HepG2 (cell line): ENCODE measurements around the gene GPER1. TPM values are rescaled to one million over a fixed set of nuclear protein-coding genes. Genes with fewer than 3 reads are reported as not detected.

Experiments
- ATAC-seq: fragments of 200-7000 bp; cut with Tn5 transposase; 3 replicates; pipeline ENCODE4 v1.9.1; 2020; ENCODE audit warnings: mild to moderate bottlenecking, moderate library complexity
- BruUV-seq: library from RNA; stranded (reverse); fragments of 400-500 nt; replicated peaks from 2 replicates; lab custom pipeline; 2021; lab: Mats Ljungman, UMichigan
- CTCF ChIA-PET: fragments of 300-600 bp; formaldehyde crosslinking; extraction: SDS; loops from one replicate; lab custom pipeline; 2021; ENCODE audit warnings: low total read pairs, inconsistent platforms, low intra/inter-chr PET ratio; lab: Yijun Ruan, JAX
- POLR2A ChIA-PET: fragments of 350-600 bp; sonication (Branson Sonifier 250); formaldehyde crosslinking; loops from one replicate; lab custom pipeline; 2020; ENCODE audit warnings: antibody characterized with exemption, inconsistent platforms; lab: Yijun Ruan, JAX
- DNase-seq: peaks from one replicate; pipeline ENCODE4 v3.0.0-alpha.2; 2015; ENCODE audit warnings: low spot score
- FAIRE-seq: peaks from 3 replicates; lab custom pipeline; 2011; peaks lifted over from hg19 to GRCh38; lab: Jason Lieb, UNC
- H2AFZ ChIP-seq: one replicate; pipeline ENCODE4 v1.6.1; 2011; ENCODE audit warnings: low read length, inconsistent platforms
- H3K27ac ChIP-seq: fragments of 300-600 bp; 3 replicates; pipeline ENCODE4 v1.8.0; 2011; ENCODE audit warnings: mixed run types, mild to moderate bottlenecking, mixed read lengths, low read length, inconsistent platforms; ENCODE audit not compliant: insufficient read depth; ENCODE audit errors: extremely low read length
- H3K27me3 ChIP-seq, 2 experiments: fragments of 200-600 bp in 1 of 2; 2 replicates in 1 of 2; 3 replicates in 1 of 2; pipeline versions ENCODE4 v1.6.0 to v1.8.0; 2011; ENCODE audit warnings: low read length in 2 of 2, mild to moderate bottlenecking in 2 of 2, moderate library complexity in 2 of 2, inconsistent platforms in 1 of 2; ENCODE audit not compliant: insufficient read depth in 2 of 2, control insufficient read depth in 1 of 2
- H3K36me3 ChIP-seq, 2 experiments: fragments of 200-600 bp in 1 of 2; replicated peaks in 1 of 2; 2 replicates in 1 of 2; 3 replicates in 1 of 2; pipeline versions ENCODE4 v1.5.1 to v1.8.0; 2011; ENCODE audit warnings: low read length in 2 of 2, inconsistent platforms in 1 of 2; ENCODE audit not compliant: insufficient read depth in 2 of 2, control insufficient read depth in 1 of 2
- H3K4me1 ChIP-seq: 2 replicates; pipeline ENCODE4 v1.5.1; 2012; ENCODE audit warnings: low read length, inconsistent platforms; ENCODE audit not compliant: insufficient read depth
- H3K4me2 ChIP-seq: 2 replicates; pipeline ENCODE4 v1.6.0; 2011; ENCODE audit warnings: low read depth, low read length, inconsistent platforms
- H3K4me3 ChIP-seq, 3 experiments: fragments of 200-600 bp in 1 of 3; sonication (generic), shearing (Covaris generic) in 1 of 3; replicated peaks in 1 of 3; 2 replicates each; pipeline ENCODE4 v1.5.1; 2011 to 2016; ENCODE audit warnings: low read length in 3 of 3, inconsistent platforms in 2 of 3, low read depth in 2 of 3, mild to moderate bottlenecking in 2 of 3, control low read depth in 1 of 3, mixed read lengths in 1 of 3; ENCODE audit not compliant: insufficient read depth in 1 of 3
- H3K79me2 ChIP-seq: one replicate; pipeline ENCODE4 v1.6.1; 2011; ENCODE audit warnings: low read length, inconsistent platforms; ENCODE audit not compliant: insufficient read depth
- H3K9ac ChIP-seq: 2 replicates; pipeline ENCODE4 v1.6.0; 2011; ENCODE audit warnings: mild to moderate bottlenecking, low read depth, low read length, inconsistent platforms; ENCODE audit not compliant: insufficient read depth
- H3K9me3 ChIP-seq: 2 replicates; pipeline ENCODE4 v1.5.1; 2012; ENCODE audit warnings: mild to moderate bottlenecking, low read length
- H4K20me1 ChIP-seq: 2 replicates; pipeline ENCODE4 v1.6.0; 2011; ENCODE audit warnings: inconsistent platforms, mild to moderate bottlenecking, low read length, moderate library complexity; ENCODE audit not compliant: insufficient read depth
- CBFB ChIP-seq: sonication (generic); formaldehyde crosslinking; IDR thresholded peaks from 2 replicates; pipeline ENCODE4 v1.4.0; 2020; ENCODE audit warnings: missing genetic modification reagents
- CCDC6 ChIP-seq: sonication (generic); formaldehyde crosslinking; IDR thresholded peaks from 2 replicates; pipeline ENCODE4 v1.8.1; 2022; ENCODE audit warnings: mild to moderate bottlenecking, missing genetic modification reagents, moderate library complexity
- CHD4 ChIP-seq: fragments of 200-600 bp; sonication (generic); IDR thresholded peaks from 2 replicates; pipeline ENCODE4 v1.7.0; 2017; ENCODE audit warnings: mild to moderate bottlenecking, low read length, borderline replicate concordance
- FOXO1 ChIP-seq: sonication (generic); formaldehyde crosslinking; IDR thresholded peaks from 2 replicates; pipeline ENCODE4 v1.4.0; 2020; ENCODE audit warnings: missing genetic modification reagents
- NBN ChIP-seq: fragments of 450-650 bp; conservative IDR thresholded peaks from 2 replicates; pipeline ENCODE4 v1.6.1; 2017
- ZNF839 ChIP-seq: sonication (generic); formaldehyde crosslinking; IDR thresholded peaks from 2 replicates; pipeline ENCODE4 v1.4.0; 2020; ENCODE audit warnings: missing genetic modification reagents, mild to moderate bottlenecking, borderline replicate concordance
- ZSCAN29 ChIP-seq: sonication (generic); formaldehyde crosslinking; conservative IDR thresholded peaks from 2 replicates; pipeline ENCODE4 v1.4.0; 2020; ENCODE audit warnings: mild to moderate bottlenecking, missing genetic modification reagents
- WGBS: methylation state at CpG from one replicate; pipeline ENCODE4 v1.1.6; 2017; ENCODE audit warnings: low lambda C conversion rate; 5-methylcytosine and 5-hydroxymethylcytosine counted together
- in situ Hi-C: cut with HindIII; loops from 2 replicates; pipeline ENCODE4 v1.10.0; 2017; ENCODE audit warnings: low pct_unique_long_range_greater_than_20kb; ENCODE audit not compliant: extremely low pct_ligation_motif_present
- intact Hi-C: fragments of 100-400 bp; cut with micrococcal nuclease; formaldehyde crosslinking; loops from one replicate; pipeline ENCODE4 v1.10.0; 2022; ENCODE audit not compliant: unreplicated experiment
- polyA plus RNA-seq, 8 experiments: library from polyadenylated mRNA; depleted of rRNA in 3 of 8; stranded (reverse) in 7 of 8; unstranded in 1 of 8; fragments of >200 nt; fragmentation: Illumina TruSeq in 4 of 8; extraction: Trizol in 4 of 8; gene quantifications; 2 replicates each; pipeline versions ENCODE4 v1.2.1 to v1.2.3, GENCODE V29; 2011 to 2016; ENCODE audit warnings: low read depth in 4 of 8, missing spikeins in 1 of 8, mixed read lengths in 1 of 8; ENCODE audit not compliant: insufficient read depth in 1 of 8
- total RNA-seq, 5 experiments: library from RNA; depleted of rRNA; stranded (reverse); fragments of >200 nt; fragmentation: Illumina TruSeq; extraction: Trizol; gene quantifications; 2 replicates each; pipeline ENCODE4 v1.2.3, GENCODE V29; 2016; ENCODE audit warnings: low read depth in 1 of 5
- TF ChIP-seq, protein P1 (sequence below): conservative IDR thresholded peaks from 2 replicates; pipeline ENCODE4 v1.6.1; 2018; ENCODE audit warnings: missing genetic modification reagents
- TF ChIP-seq, protein P2 (sequence below): sonication (generic); formaldehyde crosslinking; IDR thresholded peaks from 2 replicates; pipeline ENCODE4 v1.4.0; 2020; ENCODE audit warnings: missing genetic modification reagents

Gene GPER1
- total and polyA plus RNA-seq, 2 of the 13 experiments (the other 11 are each of a cell fraction or from before 2014, with no cell fraction given), result 12.7 to 19.7 TPM

DNA sequence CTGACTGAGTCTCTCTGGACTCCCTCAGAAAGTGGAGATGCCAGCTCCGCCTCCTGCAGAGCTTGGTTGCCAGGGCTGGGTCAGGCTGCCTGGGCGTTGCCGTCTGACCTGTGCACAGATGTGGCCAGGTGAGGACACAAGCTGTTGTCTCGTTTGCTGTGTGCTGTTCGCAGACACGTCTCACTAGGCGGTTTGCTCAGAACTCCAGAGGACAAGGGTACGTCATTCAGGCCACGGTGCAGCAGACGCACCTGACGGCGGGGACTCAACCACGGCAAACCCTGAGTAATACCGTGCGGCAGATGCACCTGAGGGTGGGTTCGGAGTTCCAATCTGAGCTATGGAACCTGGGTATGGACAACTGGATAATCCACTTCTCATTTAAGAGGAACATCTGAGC, 11.7 kb downstream of the GPER1 start:
- no TSS peak for BruUV-seq
- CTCF ChIA-PET, result no interaction called here

More for the DNA sequence above, 11.7 kb downstream of the GPER1 start:
- Histone ChIP-seq H3K79me2 (peaks cover 38% of the 10 kb centered on the region), H3K36me3 (peaks cover 10 to 23% of the 10 kb centered on the region in 2 experiments; a peak in 4 of 5 replicates), H2AFZ (no peak overlapping the region), H3K4me3 (no peak overlapping the region), H3K27me3 (no peaks in the 10 kb centered on the region), H3K4me1 (peaks cover 54% of the 10 kb centered on the region), H3K27ac (no peak overlapping the region), H3K9me3 (no peaks in the 10 kb centered on the region), H3K4me2 (no peak overlapping the region), H4K20me1 (no peaks in the 10 kb centered on the region), H3K9ac (no peak overlapping the region)
- POLR2A ChIA-PET, result interaction anchor here (1.2 kb wide), 1 partner anchor 70 kb away, joined by 3 read pairs; no protein-coding TSS in a partner anchor
- intact Hi-C loops (no loop called here), in situ Hi-C loops (no loop called here)
- DNase-seq (no peak), ATAC-seq (no peak), FAIRE-seq (no peak)
- no peak for TF ChIP-seq CCDC6 (CRISPR knock-in tag)
- no peak for TF ChIP-seq NBN
- no peak for TF ChIP-seq FOXO1 (CRISPR knock-in tag)
- TF ChIP-seq CBFB (CRISPR knock-in tag), result no peak
- no peak for TF ChIP-seq ZSCAN29 (CRISPR knock-in tag)
- no peak for TF ChIP-seq CHD4
- TF ChIP-seq, protein P1, sequence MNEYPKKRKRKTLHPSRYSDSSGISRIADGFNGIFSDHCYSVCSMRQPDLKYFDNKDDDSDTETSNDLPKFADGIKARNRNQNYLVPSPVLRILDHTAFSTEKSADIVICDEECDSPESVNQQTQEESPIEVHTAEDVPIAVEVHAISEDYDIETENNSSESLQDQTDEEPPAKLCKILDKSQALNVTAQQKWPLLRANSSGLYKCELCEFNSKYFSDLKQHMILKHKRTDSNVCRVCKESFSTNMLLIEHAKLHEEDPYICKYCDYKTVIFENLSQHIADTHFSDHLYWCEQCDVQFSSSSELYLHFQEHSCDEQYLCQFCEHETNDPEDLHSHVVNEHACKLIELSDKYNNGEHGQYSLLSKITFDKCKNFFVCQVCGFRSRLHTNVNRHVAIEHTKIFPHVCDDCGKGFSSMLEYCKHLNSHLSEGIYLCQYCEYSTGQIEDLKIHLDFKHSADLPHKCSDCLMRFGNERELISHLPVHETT (CRISPR knock-in tag), result no peak
- TF ChIP-seq ZNF839 (CRISPR knock-in tag), result no peak
- TF ChIP-seq, protein P2, sequence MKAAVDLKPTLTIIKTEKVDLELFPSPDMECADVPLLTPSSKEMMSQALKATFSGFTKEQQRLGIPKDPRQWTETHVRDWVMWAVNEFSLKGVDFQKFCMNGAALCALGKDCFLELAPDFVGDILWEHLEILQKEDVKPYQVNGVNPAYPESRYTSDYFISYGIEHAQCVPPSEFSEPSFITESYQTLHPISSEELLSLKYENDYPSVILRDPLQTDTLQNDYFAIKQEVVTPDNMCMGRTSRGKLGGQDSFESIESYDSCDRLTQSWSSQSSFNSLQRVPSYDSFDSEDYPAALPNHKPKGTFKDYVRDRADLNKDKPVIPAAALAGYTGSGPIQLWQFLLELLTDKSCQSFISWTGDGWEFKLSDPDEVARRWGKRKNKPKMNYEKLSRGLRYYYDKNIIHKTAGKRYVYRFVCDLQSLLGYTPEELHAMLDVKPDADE, result no peak
- 97% methylated on average over 16 of the region's 16 CpGs for WGBS
